NK-92 treated with Interleukin-12 subunit alpha and Interleukin-12 subunit beta, amount 100 ng/mL, for 24 hours (cell line): ENCODE measurements around the gene OPALIN.

Experiments used
- DNase-seq: peaks from one replicate; lab custom pipeline; 2025; lab: John Stamatoyannopoulos, UW

OPALIN gene

GRCh38 chr10:96298362-96298761, 60.4 kb downstream of the OPALIN start:
- no peak for DNase-seq

GRCh38 chr10:96297486-96297885, 61.3 kb downstream of the OPALIN start:
- DNase-seq = no peak

GRCh38 chr10:96295475-96295874, 63.3 kb downstream of the OPALIN start:
- no peak for DNase-seq
